HL-60/S4 treated with phorbol 12-myristate 13-acetate at 8.2 ng/mL for 4 days and 3 days (cell line): ENCODE measurements around the gene INSM2.

Experiments
- in situ Hi-C: fragments of 300-500 bp; cut with MboI; formaldehyde crosslinking; loops from 2 replicates; pipeline ENCODE4 v1.15.0; 2022; ENCODE audit warnings: low sequenced_read_pairs

The INSM2 gene

GRCh38 chr14:35533357-35534207, at the start of gene INSM2:
Gene INSM2 (plus strand): TSS chr14:35534164. CDS start chr14:35534253, 89 bp downstream.
- in situ Hi-C loops = no loop called here

- in situ Hi-C loops = no loop called here
Observed at GRCh38 chr14:35492569-35493014, 41.4 kb upstream of the INSM2 start.

- in situ Hi-C loops = no loop called here
Observed at GRCh38 chr14:35495278-35495677, 38.7 kb upstream of the INSM2 start.

GRCh38 chr14:35499180-35499579, 34.8 kb upstream of the INSM2 start:
- in situ Hi-C loops = no loop called here

GRCh38 chr14:35503646-35504045, 30.3 kb upstream of the INSM2 start:
- in situ Hi-C loops = no loop called here

- in situ Hi-C loops = no loop called here
Observed at GRCh38 chr14:35504260-35504659, 29.7 kb upstream of the INSM2 start.

- in situ Hi-C loops = no loop called here
Observed at GRCh38 chr14:35506461-35506860, 27.5 kb upstream of the INSM2 start.

GRCh38 chr14:35506927-35507326, 27.0 kb upstream of the INSM2 start:
- in situ Hi-C loops = no loop called here

- in situ Hi-C loops = no loop called here
Observed at GRCh38 chr14:35509846-35510245, 24.1 kb upstream of the INSM2 start.

GRCh38 chr14:35512765-35513164, 21.2 kb upstream of the INSM2 start:
- in situ Hi-C loops = no loop called here

- in situ Hi-C loops = no loop called here
Observed at GRCh38 chr14:35515916-35516315, 18.0 kb upstream of the INSM2 start.

GRCh38 chr14:35519986-35520385, 14.0 kb upstream of the INSM2 start:
- in situ Hi-C loops = no loop called here

GRCh38 chr14:35525695-35526094, 8.3 kb upstream of the INSM2 start:
- in situ Hi-C loops = no loop called here

GRCh38 chr14:35526962-35527361, 7.0 kb upstream of the INSM2 start:
- in situ Hi-C loops = no loop called here

GRCh38 chr14:35531960-35532747, 1.8 kb upstream of the INSM2 start:
- in situ Hi-C loops = no loop called here

- in situ Hi-C loops = no loop called here
Observed at GRCh38 chr14:35532783-35533356, 1.1 kb upstream of the INSM2 start.

- in situ Hi-C loops = no loop called here
Observed at GRCh38 chr14:35534208-35534872, 376 bp downstream of the INSM2 start.

- in situ Hi-C loops = no loop called here
Observed at GRCh38 chr14:35534873-35535482, 1.0 kb downstream of the INSM2 start.

- in situ Hi-C loops = no loop called here
Observed at GRCh38 chr14:35535483-35536112, 1.6 kb downstream of the INSM2 start.

- in situ Hi-C loops = no loop called here
Observed at GRCh38 chr14:35539969-35540368, 6.0 kb downstream of the INSM2 start.
